HG03280 (cell line): Measurements from ENCODE around the gene NETO2.
"Not testable (repeated sequence)": the region's sequence is repeated elsewhere in the genome, so short reads cannot be mapped to it uniquely, and the experiment has no call there.

Experiments used
- ATAC-seq: cut with Tn5 transposase; IDR thresholded peaks from one replicate; pipeline ENCODE4 v1.9.1; 2021; ENCODE audit warnings: mild to moderate bottlenecking, moderate library complexity; ENCODE audit not compliant: unreplicated experiment

Gene NETO2

GRCh38 chr16:47143677-47144558 lies at the start of gene NETO2:
Gene NETO2 (minus strand): TSS chr16:47143945. CDS start chr16:47143612, 333 bp downstream.
- peak; percentile 53 for ATAC-seq

GRCh38 chr16:47182318-47182717 lies 38.6 kb upstream of the NETO2 start:
- no peak for ATAC-seq

- ATAC-seq: not testable (repeated sequence)
These were observed 37.3 kb upstream of the NETO2 start for GRCh38 chr16:47181066-47181465.

GRCh38 chr16:47180073-47180472 lies 36.3 kb upstream of the NETO2 start:
- no peak for ATAC-seq

GRCh38 chr16:47175152-47175551 lies 31.4 kb upstream of the NETO2 start:
- ATAC-seq: no peak

- ATAC-seq: no peak
These were observed 19.1 kb upstream of the NETO2 start for GRCh38 chr16:47162670-47163420.

GRCh38 chr16:47161464-47161863 lies 17.7 kb upstream of the NETO2 start:
- no peak for ATAC-seq

- no peak for ATAC-seq
These were observed 16.7 kb upstream of the NETO2 start for GRCh38 chr16:47160422-47160821.

GRCh38 chr16:47158992-47159391 lies 15.2 kb upstream of the NETO2 start:
- no peak for ATAC-seq

GRCh38 chr16:47156680-47157215 lies 13.0 kb upstream of the NETO2 start:
- no peak for ATAC-seq

- ATAC-seq: not testable (repeated sequence)
These were observed 8.8 kb upstream of the NETO2 start for GRCh38 chr16:47152501-47152900.

GRCh38 chr16:47150067-47150466 lies 6.3 kb upstream of the NETO2 start:
- no peak for ATAC-seq

GRCh38 chr16:47144559-47144877 lies 773 bp upstream of the NETO2 start:
- no peak for ATAC-seq

- ATAC-seq: peak; percentile 63
These were observed 696 bp downstream of the NETO2 start for GRCh38 chr16:47142821-47143676.

GRCh38 chr16:47142486-47142820 lies 1.3 kb downstream of the NETO2 start:
- no peak for ATAC-seq

GRCh38 chr16:47141773-47142485 lies 1.8 kb downstream of the NETO2 start:
- ATAC-seq: peak; percentile 49

- no peak for ATAC-seq
These were observed 3.1 kb downstream of the NETO2 start for GRCh38 chr16:47140686-47141085.

GRCh38 chr16:47139561-47140185 lies 4.1 kb downstream of the NETO2 start:
- ATAC-seq: no peak

GRCh38 chr16:47137925-47138324 lies 5.8 kb downstream of the NETO2 start:
- ATAC-seq: not testable (repeated sequence)
